NCI-H2171 treated with DMSO at 0.1 percent for 48 hours (cell line): ENCODE results near the gene PAFAH1B1.
"Not testable (repeated sequence)": the region's sequence is repeated elsewhere in the genome, so short reads cannot be mapped to it uniquely, and the experiment has no call there.

Source experiments
- DNase-seq: peaks from one replicate; lab custom pipeline; 2025; lab: John Stamatoyannopoulos, UW

PAFAH1B1 gene

GRCh38 chr17:2690165-2691068 is 97.0 kb downstream of the PAFAH1B1 start:
- no peak for DNase-seq

DNA sequence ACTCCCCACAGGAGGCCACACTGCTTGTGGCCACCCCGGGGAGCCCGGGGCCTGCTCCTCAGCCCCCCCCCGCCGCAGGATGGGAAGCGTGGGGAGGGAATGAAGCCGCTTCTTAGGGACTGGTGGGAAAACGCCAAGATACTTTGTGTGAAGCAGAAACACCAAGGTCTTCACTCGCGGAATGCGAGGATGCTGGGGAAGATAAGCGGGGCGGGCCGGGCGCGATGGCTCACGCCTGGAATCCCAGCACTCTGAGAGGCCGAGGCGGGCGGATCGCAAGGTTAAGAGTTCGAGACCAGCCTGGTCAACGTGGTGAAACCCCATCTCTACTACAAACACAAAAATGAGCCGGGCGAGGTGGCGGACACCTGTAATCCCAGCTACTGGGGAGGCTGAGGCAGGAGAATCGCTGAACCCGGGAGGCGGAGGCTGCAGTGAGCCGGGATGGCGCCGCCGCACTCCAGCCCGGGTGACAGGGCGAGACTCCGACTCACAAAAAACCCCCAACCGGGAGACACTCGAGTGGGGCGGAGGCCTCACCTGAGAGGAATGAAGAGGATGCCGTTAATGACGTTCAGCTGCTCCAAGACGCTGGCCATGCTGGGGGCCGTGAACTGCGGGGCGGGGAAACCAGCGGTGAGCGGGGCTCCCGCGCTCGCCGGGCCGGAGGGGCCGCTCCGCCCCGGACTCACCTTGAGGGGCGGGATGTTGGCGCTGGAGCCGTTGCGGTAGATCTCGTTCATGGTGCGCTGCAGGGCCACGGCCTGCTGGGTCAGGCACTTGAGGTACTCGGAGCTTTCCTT is 97.8 kb downstream of the PAFAH1B1 start:
- no peak for DNase-seq

- DNase-seq: no peak
These were observed 98.7 kb downstream of the PAFAH1B1 start for GRCh38 chr17:2691965-2692780.

DNA sequence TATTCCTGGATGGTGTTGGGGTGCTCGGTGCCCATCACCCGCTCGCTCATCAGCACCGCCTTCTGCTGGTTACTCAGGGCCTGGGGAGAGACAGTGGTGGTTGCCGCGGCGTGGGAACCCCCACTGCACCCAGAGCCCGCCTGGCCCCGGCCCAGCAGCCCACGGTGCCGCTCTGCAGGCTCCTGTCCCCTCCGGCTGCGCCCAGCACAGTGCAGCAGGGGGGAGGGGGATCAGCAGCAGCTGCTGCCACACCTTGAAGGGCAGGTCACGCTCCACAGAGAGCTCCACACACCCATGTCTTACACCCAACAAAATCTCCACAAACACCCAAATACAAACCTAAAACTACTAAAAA is 99.3 kb downstream of the PAFAH1B1 start:
- no peak for DNase-seq

DNA sequence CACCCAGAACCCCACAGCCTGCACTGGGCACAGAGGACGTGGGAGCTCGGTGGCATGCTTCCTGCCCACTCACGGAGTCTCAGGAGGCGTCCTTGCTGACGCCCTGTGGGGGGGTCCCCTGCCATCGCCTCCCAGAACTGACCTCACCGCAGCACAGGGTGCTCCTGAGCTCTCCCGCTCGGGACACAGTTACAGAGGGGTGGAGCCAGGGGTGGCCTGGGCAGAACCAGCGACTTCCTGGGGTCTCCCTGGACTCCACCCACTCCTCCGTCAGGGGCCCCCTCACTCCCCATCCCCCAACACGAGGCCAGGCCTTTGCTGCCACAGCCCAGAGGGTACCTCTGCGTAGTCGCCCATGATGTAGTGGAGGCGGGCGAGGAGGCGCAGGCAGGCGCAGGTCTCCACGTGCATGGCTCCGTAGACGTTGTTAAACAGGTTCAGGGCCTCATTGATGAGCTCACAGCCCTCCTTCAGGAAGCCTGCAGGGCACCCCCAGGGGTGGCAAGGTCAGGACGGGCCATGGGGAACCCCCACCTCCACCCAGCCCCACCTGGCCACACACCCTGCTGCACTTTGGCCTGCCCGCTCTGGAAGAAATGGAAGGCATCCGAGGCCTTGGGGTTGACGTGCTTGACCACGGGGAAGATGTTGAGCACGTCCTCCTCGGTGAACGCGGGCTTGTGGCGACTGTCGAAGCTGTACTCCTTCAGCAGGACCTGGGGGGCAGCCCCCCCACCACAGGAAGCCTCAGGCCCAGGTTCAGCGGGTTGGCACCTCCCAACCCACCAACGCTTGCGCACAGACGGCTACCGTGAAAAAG is 100.3 kb downstream of the PAFAH1B1 start:
- no peak for DNase-seq

DNA sequence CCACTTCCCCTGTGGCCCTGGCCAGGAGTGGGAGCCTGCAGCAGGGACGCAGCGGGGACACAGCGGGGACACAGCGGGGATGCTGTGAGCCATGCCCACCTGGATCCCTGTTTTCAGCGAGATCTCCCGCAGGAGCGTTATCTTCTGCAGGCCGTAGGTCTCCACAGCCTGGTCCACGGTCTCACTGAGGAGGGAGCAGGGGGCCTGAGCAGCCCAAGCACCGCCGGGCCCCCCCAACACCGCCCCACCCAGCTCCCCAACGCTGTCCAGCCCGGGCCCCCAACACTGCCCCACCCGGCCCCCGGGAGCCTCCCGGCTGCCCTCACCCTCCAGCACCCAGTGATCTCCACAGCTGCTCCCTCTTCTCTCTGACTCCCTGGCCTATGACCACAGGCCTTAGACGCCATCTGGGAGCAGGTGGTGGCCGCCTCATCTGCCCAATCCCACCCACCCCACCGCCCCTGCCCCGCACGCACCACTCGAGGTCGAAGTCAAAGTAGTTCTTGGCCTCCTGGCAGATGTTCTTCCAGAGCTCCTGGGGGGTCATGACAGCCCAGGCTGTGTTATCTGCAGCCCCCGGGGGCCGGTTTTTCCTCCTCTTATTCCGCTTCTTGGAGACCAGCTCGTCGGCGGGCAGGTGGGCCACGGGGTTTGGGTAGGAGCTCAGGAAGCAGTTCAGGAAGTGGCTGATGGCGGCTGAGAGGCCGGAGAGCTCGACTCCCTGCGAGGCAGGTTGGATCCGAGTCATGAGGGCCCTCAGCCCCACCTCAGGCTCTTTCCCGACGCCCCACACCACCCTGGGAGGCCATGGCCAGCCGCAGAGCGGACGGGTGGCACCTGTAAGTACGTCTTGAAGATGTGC is 101.2 kb downstream of the PAFAH1B1 start:
- DNase-seq: no peak

- no peak for DNase-seq
These were observed 101.9 kb downstream of the PAFAH1B1 start for GRCh38 chr17:2695243-2695960.

DNA sequence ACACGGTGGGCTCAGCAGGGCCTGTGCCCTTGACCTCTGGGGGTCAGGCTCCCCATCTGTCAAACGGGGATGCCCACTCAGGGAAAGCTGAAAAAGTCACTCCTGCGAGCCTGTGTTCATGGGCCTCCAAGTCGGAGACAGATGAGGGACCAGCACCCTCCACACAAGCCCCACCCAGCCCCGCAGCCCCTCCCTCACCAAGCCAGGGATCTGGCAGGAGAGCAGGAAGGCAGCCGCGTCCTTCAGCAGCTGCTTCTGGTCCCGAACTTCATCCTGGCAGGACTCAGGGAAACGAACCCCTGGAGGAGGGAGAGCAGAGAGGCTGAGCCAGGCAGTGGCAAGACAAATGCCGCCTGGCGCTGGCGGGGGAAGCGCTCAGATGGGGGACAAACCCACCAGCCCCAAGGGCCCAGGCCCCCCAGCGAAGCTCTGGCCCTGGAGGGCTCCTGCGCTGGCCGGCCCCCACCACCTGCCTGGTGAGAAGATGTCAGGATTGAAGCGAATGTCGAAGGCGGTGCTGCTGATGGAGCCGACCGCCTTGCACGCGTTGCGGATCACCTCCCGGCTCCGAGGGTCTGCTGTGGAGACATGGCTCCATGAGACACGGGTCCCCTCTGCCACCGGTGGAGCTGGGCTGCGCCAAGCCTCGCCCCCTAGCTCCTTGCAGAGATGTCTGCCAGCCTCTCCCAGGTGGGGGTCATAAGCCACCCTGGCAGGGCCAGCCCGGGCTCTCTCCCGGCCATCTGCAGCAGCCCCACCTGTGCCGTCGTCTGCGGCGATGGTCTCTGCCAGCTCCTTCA is 102.7 kb downstream of the PAFAH1B1 start:
- DNase-seq: no peak

GRCh38 chr17:2697611-2698162 is 104.2 kb downstream of the PAFAH1B1 start:
- DNase-seq: no peak

DNA sequence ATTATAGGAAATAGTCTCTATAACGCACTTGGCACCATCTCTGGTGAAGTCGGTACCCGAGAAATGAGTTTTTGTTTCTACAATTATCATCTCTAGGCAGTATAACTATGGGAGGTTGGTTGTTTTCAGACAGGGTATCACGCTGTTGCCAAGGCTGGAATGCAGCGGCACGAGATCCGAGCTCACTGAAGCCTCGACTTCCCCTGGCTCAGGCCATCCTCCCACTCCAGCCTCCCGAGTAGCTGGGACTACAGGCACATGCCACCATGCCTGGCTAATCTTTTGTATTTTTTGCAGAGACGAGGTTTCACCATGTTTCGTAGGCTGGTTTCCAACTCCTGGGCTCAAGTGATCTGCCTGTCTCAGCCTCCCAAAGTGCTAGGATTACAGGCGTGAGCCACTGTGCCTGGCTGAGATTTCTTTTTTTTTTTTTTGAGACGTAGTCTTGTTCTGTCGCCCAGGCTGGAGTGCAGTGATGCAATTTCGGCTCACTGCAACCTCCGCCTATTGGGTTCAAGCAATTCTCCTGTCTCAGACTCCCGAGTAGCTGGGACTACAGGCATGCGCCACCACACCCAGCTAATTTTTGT is 105.9 kb downstream of the PAFAH1B1 start:
- DNase-seq: not testable (repeated sequence)

- no peak for DNase-seq
These were observed 106.6 kb downstream of the PAFAH1B1 start for GRCh38 chr17:2700030-2700490.

DNA sequence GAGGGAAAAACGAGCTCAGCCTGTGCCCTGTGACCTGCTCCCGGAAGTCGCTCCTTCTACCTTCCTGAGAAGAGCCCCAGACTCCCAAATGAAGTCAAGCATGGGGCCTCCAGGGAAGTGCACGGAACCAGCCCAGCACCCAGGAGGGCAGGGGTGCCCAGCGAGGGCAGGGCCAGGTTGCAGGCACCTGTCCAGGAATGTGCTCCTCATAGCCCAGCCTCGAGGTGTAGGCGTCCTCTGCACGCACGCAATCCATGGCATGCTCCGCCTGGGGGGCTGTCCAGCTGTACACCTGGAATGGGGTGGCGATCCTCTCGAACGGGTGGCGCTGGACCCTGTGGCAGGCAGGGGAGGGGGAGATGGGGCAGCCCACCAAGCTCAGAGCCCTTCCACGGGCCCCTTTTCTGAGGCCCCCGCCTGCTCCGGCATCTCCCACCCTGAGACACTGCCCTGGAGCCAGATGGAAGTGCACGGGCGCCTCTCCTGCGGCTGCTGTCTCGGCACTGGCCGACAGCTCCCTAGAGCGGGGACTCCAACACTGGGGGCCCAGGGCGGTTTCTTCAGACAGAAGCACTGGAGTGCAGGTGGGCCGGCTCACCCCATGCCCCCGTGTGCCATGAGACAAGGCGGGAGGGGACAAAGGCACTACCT is 107.2 kb downstream of the PAFAH1B1 start:
- peak; percentile 95 for DNase-seq

- no peak for DNase-seq
These were observed 107.9 kb downstream of the PAFAH1B1 start for GRCh38 chr17:2701161-2701995.

GRCh38 chr17:2701996-2702741 is 108.7 kb downstream of the PAFAH1B1 start:
- DNase-seq: no peak

DNA sequence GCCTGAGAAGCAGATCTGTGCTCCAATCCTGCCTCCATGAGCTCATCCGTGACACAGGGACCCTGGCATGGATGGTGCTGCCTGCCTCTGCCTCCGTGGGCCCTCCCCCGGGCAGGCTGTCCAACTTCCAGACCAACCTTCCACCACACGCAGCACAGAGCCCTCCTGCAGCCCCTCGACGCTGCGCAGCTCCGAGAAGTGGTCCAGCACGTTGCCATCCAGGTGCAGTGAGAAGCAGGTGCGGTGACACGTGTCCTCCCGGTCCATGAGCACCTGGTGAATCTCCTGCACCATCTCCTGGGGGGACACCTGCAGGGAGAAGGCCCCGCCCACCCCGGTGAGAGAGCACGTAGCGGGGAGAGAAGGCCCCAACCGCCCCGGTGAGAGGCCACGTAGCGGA is 109.7 kb downstream of the PAFAH1B1 start:
- DNase-seq: no peak

- DNase-seq: no peak
These were observed 110.2 kb downstream of the PAFAH1B1 start for GRCh38 chr17:2703606-2704005.
